T47D (cell line): ENCODE data around the gene GLIS1.

ENCODE experiments used
- DNase-seq, 2 experiments: peaks; one replicate each; pipeline versions ENCODE4 v3.0.0 to v3.0.0-alpha.2; 2011 to 2012; ENCODE audit warnings: low read depth in 1 of 2, low spot score in 1 of 2
- JUND ChIP-seq: IDR thresholded peaks from 2 replicates; pipeline ENCODE4 v1.6.1; 2012; ENCODE audit warnings: low read depth
- in situ Hi-C: cut with HindIII; loops from 2 replicates; pipeline ENCODE4 v1.10.0; 2016; ENCODE audit warnings: low sequenced_read_pairs, low pct_unique_long_range_greater_than_20kb

Gene GLIS1

DNA sequence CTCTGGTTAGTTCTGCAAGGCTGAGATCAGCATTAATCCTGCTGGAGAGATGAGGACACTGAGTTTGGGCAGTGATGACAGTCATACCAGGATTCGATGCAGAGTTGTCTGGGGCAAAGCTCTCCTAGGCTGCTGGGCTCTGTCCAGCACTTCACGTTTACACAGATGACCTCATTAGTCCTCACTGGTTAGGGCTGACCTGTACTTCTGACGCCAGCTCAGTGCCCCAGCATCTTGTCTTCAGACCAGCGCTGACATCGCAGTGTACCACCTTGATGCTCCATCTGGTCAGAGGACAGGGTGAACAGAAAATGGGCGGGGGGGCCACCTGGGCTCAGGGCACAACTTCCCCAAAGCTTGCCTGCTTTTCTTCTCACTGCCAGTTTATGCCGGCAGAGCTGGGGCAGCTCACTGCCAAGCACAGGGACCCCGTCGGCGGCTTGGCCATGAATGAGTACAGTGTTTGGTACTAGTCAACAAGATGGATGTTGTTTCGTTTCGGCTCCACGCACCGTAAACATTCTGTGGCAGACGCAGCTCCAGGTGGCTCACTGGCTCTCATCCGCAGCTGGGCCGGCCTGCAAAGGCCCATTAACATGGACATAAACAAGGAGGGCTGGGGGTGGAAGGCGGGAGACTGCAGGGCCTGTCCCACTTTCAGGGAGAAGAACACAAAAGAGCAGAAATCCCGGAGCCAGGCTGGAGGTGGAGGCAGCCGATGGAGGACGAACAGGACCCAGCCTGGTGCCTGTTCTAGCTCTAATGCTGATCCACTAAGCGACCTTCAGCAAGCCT is 118.7 kb downstream of the GLIS1 start:
- peak in 1 of 2 experiments; percentile 8 for DNase-seq
- TF ChIP-seq JUND = no peak
- in situ Hi-C loops = no loop called here

DNA sequence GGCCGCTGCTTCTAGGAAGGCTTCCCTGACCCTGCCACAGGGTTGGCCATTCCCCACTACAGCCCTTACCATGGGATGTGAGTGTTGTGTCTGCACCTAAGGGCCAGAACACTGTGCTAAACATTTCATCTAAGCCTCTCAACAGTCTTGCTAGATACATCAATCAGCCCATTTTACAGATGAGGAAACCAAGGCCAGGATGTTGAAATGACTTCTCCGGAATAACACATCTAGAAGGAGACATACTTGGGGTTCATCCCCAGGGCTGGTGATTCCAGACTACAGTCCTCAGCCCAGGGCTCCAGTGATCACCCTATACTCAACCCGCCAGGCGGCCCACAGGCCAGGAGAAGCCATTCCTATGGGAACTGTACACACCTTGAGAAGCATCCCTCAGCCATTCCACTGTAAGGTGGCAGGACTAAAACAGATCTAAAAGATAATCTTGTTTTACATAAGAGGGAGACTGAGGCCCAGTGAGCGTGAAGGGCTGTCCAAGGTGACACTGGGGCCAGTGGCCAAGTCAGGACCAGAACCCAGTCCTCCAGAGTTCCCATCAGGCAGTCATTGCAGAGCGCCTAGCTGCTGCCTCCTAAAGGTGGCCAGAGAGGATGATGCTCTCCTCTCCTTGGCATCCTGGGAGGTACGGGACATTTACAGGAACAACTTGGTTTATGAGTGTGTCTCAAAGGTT is 119.5 kb downstream of the GLIS1 start:
- DNase-seq = no peak
- in situ Hi-C loops = no loop called here
- TF ChIP-seq JUND = no peak

DNA sequence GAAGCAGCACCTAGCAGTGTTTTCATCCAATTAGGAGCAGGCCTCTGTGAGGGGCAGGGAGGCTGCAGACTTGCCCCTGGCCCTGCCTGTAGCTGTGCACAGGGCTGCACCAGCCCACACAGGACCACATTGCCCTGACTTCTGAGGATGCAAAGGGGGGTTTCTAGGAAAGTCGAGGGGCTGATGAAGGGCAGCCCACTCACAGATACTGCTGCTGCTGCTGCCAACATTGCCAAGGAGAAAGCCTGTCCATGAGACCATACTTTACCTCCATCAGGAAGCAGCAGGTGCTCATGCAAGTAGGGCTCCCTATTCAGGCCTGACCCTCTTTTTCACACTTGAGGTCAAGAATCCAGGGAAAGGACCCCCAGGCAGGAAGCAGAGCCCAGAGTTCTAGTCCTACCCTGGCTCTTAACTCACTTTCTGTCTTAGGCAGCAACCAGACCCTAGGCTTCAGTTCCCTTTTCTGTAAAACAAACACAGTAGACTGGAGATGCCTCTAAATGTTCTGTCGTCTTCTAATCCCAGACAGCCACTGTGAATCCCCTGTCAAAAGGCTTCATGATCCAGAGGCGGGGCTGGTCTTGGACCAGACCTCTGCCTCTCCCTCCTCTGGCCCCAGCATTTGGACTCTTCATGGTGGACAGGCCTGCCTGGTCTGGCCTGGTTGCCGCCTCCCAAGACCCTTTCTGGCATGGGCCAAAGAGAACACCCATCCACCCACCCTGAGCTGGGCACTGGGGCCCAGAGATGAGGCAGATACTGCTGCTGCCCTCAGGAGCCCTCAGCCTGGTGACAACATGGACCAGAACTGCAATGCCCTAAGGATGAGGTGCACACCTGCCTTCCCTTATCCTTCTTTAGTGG is 120.2 kb downstream of the GLIS1 start:
- in situ Hi-C loops = no loop called here
- no peak for TF ChIP-seq JUND
- no peak for DNase-seq

DNA sequence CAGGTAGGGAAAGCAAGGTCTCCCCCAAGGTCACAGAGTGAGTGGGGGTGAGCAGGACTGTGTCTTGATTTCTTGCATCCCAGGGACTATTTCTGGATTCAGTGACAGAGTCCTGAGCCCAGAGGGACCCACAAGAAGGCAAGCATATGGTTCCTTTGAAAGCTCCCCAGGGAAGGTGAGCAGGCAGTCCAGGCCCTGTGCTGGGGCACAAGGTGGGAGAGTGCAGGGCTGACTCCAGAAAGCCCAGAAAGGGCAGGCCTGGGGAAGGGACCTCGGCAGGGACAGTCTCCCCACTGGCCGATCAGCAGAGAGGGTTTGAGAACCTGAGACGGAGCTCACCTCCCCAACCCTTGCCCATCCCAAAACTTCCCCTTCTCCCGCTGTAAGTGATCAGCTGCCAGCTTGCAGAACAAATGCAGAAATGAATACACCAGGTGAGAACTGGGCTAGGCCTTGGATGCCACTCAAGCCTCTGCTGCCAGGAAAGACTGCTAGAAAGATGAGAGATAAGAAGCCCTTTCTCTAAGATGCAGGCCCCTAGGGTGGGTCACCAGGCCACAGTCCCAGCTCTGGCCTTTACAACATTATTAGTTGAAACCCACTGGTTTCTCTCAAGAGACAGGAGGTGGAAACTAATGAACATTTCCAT is 121.0 kb downstream of the GLIS1 start:
- in situ Hi-C loops = no loop called here
- no peak for TF ChIP-seq JUND
- DNase-seq = no peak

DNA sequence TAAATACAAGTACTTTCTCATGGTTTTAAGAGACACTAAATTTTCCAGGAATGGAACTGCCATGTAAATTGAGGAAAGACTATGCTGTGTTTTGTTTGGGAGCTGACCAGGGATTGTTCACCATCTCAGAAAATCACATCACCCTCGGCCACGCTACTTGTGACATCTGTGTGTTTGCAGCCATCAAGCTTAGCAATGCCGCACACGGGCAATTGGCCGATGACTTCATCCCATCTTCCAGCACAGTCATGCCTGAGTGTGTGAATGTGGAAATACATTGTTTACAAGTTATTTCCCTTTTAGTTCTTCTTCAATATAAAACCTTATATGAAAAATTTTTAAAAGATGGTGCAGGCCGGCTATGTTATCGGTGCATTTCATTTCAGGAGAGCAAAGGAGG is 121.6 kb downstream of the GLIS1 start:
- no peak for DNase-seq
- TF ChIP-seq JUND = no peak
- in situ Hi-C loops = no loop called here

DNA sequence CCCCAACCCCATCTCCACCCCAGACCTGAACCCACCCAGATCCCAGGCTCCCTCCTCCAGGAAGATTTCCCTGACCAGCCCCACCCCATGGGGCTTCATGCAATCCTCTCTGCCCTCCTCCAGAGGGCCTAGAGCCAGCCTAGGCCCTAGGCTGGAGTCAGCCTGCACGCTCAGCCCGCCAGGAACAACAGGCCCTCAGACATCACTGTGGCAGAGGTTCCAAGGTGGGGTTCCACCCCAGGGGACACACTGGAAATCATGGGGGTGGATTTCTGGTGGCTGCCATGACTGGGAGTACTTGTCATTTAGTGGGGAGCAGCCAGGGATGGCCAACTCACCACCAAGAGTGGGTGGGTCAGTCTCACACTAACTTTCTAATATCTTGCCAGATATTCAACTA is 122.0 kb downstream of the GLIS1 start:
- in situ Hi-C loops = no loop called here
- no peak for DNase-seq

DNA sequence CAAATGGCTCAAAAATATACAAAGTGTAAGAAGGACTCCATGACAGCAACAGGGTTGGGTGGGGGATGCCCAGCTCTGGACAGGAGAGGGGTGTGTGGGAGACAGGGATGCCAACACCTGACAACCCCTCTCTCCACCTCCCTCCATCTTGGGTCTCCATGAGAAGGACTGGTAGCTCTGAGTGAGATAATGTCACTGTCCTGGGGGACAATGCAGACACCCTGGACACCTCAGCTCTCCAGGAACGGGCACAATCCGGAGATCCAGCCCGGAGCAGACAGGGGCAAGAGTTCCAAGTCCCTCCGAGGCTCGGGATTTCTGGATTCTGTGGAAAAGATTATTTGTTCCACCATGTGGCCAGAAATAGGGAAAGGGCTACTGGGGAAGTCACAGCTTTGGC is 122.5 kb downstream of the GLIS1 start:
- DNase-seq = no peak
- TF ChIP-seq JUND = no peak
- in situ Hi-C loops = no loop called here

More for the DNA sequence above, 122.0 kb downstream of the GLIS1 start:
- no peak for TF ChIP-seq JUND

DNA sequence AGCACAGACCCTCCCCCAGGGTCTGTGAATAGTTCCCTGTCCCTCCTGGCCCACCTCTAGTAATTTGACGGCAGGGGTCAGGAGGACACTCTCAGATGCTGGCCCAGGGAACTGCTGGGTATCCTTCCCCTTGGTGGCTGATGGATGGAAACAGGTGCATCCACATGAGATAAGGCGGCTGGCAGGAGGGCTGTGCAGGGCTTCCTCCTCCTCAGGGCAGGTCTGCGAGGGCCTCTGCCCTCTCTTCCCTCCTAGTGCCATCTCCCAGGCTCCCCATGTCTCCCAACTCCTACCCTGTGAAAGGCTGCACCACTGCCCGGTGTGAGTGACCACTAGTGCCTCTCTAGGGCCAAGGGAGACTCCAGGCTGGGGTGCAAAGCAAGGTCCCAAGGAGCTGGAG is 123.9 kb downstream of the GLIS1 start:
- in situ Hi-C loops = no loop called here
- no peak for DNase-seq
- TF ChIP-seq JUND = no peak

DNA sequence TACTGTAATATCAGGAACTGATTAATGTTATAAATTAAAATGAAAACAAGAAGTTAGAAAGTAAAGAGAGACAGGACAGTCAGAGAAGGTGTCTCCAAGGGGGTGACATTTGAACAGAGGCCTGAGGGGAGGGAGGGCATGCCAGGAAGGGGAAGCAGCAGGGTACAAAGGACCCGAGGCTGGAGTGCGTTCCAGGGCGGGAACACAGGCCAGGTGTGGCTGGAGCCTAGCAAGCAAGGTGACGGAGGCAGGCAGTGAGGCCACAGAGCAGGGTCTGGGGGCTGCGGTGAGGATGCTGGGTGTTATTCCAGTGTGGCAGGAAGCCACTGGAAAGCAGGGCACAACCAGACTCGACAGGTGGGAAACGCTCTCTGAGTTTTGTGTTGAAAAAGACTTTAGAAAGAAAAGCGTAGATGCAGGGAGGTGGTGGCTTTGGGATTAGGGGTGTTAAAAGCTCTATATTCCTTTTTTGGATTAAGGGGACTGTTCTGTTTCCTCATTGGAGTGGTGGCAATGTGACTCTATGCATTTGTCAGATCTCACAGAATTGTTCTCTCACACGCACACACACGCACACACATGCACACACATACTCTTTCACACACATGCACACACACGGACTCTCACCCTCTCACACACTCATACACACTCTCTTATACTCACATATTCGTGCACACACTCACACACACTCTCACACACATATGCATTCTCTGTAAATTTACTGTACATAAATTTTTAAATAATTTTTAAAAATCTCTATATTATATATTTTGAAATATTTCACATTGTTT is 124.5 kb downstream of the GLIS1 start:
- in situ Hi-C loops = no loop called here
- DNase-seq = no peak
- no peak for TF ChIP-seq JUND

DNA sequence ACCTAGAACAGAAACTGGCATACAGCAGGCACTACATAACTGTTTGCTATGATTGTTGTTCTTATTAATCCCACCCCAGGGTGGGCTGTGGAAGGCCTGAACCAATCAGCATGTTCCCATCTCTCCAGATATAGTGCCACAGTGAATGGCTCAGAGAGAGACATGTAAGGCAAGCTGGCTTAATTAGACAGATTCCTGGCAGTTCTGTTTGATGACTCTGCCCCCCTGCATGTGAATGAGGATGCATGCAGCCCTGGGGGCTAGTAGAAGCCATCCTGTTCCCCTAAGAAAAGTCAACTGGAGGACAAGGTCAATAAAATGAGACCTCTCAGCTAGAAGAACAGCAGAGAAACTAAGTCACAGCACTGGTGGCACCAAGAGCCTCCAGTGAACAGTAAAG is 130.3 kb downstream of the GLIS1 start:
- in situ Hi-C loops = no loop called here
- no peak for DNase-seq
- TF ChIP-seq JUND = no peak

DNA sequence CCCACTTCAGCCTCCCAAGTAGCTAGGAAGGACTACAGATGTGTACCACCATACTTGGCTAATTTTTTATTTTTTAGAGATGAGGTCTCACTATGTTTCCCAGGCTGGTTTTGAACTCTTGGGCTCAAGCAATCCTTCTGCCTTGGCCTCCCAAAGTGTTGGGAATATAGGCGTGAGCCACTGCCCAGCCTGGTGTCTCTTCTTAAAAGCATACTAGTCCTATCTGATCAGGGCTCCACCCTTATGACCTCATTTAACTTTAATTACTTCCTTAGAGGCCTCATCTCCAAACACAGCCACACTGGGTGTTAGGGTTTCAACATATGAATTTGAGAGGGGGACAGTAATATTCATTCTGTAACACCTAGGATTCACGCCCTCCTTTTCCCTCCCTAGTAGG is 130.9 kb downstream of the GLIS1 start:
- DNase-seq = no peak
- in situ Hi-C loops = no loop called here
- TF ChIP-seq JUND = no peak

DNA sequence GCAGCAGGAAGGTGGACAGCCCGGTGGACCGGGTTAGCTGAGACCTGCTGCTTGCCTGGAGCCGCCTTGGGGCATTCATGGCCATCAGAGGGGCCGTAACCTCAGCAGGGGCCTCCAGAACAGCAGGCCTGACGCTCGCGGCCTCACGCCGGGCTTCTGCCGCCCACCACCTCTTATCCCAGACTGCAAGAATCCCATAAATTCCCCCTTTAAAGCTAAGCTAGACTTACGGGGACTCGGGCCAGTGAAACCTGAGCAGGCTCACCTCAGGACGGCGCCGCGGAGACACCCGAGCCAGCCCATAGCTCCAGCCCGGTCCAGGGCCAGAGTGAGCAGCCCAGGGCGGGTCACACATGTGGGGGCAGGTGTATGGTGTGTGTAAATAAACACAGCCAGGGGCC is 132.3 kb downstream of the GLIS1 start:
- in situ Hi-C loops = no loop called here
- DNase-seq = no peak
- no peak for TF ChIP-seq JUND
